GM19324 (cell line): ENCODE results near the gene PCDHA1.

Source experiments
- ATAC-seq: cut with Tn5 transposase; IDR thresholded peaks from one replicate; pipeline ENCODE4 v1.9.1; 2021; ENCODE audit warnings: mild to moderate bottlenecking, moderate library complexity; ENCODE audit not compliant: unreplicated experiment, low FRiP score

The PCDHA1 gene

DNA sequence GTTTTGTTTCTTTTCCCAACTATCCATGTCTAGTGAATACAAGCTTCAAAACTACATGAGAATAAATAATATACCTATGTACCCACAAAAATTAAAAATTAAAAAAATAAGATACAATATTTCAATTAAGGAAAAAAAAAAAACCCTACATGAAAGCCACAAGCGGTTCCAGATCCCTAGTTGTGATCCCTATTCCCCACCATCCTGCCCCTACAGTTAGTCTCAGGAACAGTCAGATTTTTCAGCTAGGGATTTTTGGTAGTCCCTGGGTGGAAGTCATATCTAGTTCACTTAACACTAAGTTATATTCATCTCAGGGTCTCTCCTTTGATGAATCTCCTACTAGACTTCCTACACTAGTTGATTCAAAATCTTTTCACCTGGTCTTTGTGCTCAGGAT, 246.7 kb downstream of the PCDHA1 start:
- ATAC-seq = no peak

DNA sequence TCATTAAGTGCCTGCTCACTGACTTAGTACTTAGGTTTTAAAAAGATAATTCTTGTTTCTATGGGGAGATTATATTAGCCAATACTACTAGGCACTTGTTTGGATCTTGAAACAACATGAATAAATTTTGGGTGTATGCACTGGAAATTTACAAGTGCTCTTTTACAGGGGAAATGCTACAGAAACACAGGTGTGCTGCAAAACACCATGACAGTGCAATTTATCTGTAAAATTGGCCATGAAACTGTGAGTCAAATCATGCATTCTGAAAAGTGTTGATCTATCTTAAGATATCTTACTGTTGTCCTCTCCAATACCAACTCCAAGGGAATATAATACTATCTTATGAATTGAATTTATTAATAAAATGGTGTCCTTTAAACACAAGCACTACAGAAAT, 253.1 kb downstream of the PCDHA1 start:
- ATAC-seq = no peak

DNA sequence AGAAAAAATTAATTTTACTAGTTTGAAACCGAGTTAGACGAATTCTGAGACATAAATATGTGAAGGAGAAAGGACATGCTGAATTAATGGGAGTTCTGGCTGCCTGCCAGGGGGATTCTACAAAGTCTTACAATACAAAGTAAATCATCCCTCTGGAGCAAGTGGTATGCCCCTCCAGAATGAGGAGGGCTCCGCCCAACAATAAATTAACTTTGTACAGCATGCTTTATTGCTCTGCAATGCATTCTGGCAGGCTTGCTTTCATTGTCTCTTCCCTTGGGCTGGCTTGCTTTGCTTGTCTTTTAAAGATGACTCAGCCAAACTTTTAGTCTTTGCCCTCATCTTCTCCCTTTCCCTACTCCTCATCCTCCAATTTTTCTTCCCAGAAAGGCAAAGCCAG, 253.6 kb downstream of the PCDHA1 start:
- no peak for ATAC-seq

DNA sequence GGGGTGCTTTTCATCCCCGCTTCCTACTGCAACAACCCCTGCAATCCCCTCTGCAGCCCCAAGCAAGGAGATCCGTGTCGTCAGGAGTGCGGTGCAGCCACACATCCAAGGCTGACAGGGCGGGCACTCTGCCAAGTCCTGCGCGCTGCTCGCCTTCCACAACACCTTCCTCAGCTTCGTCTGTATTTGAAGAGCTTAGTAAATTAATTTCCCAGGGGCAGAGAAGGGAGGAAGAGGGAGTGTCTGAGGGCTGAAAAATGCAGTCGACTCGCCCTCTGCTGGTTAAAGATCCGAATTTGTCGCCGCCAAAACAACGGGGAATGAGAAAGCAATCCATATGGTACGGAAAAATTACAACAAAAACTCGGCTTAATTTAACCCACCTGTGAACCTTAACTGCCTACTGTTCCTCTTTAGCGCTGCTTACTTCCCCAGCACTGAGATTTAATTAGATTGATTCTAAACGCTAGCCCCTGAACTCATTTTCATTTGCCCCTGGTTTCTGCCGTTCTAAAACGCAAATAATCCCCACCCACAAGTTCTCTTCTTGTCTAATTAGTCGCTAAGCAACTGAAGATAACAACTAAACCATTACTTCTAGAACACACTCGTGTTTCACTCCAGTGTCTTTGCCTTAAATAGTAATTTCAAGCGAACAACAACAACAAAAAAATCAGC, 254.3 kb downstream of the PCDHA1 start:
- ATAC-seq = no peak

DNA sequence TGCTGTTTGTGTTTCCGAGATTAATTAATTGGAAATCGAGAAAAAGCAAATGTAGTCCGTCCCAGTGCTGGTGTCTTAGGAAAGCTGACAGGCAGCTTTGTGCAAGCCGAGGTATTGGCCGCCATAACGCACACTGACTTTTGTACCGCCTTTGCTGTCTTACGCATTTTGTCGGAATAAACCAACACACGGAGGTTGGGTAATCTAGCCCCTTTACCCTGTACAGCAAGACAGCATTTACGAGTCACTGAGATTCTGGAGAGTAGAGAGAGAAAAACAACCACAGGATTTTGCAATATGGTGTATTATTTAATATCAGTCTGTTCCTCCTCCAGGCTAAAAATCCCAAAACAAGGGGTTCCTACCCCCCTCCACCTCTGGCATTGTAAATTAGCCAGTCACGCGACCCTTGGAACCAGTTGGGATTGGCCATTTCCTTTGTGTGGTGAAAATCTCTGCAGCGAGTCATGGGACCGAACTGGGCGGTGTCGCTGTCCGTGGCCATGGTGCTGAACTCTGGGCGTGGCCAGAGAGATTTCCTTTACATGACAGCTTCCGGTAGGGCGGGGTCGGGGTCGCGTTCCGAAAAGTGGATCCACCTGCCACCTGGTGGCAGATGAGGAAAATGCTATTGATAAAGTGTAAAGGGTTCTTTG, 255.0 kb downstream of the PCDHA1 start:
- ATAC-seq = no peak

DNA sequence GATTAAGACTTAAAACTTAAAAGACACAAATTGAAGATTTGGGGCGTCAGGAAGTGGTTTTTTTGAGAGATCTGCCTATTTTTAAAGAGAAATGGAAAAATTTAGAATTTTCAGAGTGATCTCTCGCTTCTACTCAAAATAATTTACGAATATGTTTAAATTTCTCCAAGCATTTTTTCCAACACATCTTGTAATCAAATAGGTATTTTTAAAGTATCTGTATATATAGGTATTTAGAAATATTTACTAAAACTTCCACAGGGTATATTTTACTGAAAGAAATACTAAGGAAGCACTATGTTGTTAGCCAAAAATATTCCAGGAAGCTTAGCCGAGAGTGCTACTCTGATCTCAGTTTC, 255.5 kb downstream of the PCDHA1 start:
- ATAC-seq = no peak

DNA sequence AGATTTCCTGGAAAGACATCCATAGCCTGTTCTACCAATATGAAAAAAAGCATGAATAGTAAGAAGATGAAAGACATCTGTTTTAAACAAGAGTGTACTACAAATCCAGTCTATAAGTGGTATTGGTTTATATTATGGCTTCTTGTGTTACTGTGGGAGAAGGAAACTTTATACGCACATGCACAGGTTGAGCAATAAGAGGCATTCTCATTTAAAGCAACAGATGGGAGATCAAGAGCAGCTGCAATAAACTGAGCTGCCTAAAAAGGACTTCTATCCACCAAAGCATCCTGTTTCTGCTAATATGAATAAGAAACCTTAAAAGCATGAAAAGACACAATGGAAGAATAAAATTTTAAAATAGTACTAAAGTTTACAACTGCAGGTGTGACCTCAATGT, 256.6 kb downstream of the PCDHA1 start:
- no peak for ATAC-seq

DNA sequence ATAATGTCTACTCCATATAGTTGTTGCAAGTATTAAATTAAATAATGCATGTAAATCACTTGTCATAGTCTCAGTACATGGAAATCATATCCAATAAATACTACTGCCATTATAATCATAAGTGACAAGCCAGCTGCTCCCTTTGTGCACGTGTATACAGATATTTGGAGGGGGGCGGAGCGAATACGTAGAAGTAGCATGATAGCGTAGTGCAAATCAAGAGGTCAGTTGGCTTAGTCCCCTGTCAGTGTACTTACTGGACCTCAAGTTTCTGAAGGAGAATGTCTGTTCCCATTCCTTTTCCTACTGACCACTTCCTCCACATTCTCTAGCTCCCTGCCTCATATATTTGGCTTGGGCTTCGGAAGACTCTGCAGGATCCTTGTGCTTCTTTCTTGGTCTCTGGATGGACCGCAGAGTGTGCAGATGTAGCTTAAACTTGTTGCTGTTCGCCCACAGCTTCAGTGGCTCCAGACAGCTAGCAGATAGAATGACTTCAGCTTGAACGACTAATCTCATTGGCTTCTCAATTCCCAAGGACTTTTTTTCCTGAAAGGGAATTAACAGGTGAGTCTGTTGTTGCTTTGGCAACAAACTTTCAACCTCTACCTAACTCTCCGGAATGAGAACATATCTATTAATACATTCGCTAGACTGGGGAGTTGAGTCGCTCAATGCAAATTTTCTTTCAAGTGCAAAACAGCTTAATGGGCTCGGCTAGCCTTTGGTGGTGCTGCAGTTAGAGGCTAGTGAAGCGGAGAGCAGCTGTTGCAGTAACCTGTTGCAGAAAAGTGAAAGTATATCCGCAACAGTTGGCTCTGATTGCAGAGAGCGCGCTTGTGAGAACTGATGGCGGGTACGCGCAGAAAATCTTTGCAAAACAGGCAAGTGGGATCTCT, 264.9 kb downstream of the PCDHA1 start, which contains the start of gene PCDHB1:
PCDHB1 (plus strand) TSS at position 753 of the 899 bp plus-strand sequence; CDS start at position 850, 97 bp downstream.
- no peak for ATAC-seq

DNA sequence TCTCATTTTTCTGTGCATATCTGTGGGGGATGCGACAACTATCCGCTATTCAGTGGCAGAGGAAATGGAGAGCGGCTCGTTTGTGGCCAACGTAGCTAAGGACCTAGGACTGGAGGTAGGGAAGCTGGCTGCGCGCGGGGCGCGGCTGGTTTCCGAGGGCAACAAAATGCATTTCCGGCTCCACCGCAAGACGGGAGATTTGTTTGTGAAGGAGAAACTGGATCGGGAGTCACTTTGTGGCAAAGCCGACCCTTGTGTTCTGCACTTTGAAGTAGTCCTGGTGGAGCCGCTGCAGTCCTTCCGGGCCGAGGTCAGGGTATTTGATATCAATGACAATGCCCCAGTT, 265.6 kb downstream of the PCDHA1 start:
- ATAC-seq = no peak
